ENCODE results near the gene MCRIP2. TPM values are rescaled to one million over a fixed set of nuclear protein-coding genes. Genes with fewer than 3 reads are reported as not detected.

Gene MCRIP2
- total RNA-seq, 2 donors from 2014 or later = 22.8 to 34.2 TPM

DNA sequence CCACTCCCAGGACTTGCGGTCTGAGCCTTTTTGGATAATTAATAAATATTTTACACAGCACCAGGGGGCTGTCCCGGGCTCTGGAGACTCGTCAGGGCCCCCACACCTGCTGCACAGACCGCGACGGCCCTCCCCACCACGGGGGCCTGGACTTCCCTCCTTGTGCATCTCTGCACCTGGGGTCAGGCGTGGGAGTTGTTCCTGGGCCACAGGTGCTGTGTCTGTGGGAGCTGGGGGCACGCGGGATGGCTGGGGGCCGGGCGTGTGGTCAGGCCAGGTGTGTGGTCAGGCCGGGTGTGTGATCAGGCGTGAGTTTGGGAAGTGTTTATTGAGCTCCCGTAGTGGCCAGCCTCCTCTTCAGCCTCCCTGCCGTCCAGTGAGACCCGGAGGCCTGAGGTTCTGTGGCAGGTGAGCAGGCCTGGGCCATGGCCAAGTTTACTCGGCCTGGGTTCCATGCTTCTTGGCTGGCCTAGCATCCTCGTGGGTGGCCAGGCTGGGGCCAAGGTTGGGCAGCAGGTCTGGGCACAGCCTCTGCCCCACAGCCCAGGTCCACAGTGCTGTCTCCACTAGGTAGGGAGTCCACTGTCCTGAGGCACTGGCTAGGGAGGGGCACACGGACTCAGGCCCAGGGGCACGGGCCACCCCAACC, 36.7 kb downstream of the MCRIP2 start:
- Mint-ChIP-seq H3K4me3 (no peak overlapping the region), H3K27ac (no peak overlapping the region), H3K27me3 (ENCODE audit: insufficient read depth) (no peaks in the 10 kb centered on the region), H3K4me1 (peaks cover 23% of the 10 kb centered on the region), H3K36me3 (ENCODE audit: low read depth) (peaks cover 19% of the 10 kb centered on the region), H3K9me3 (no peaks in the 10 kb centered on the region)
- H3K9me3 ChIP-seq (ENCODE audit: control insufficient read depth, low read length) = no peaks in the 10 kb centered on the region
- TF ChIP-seq, protein P1, sequence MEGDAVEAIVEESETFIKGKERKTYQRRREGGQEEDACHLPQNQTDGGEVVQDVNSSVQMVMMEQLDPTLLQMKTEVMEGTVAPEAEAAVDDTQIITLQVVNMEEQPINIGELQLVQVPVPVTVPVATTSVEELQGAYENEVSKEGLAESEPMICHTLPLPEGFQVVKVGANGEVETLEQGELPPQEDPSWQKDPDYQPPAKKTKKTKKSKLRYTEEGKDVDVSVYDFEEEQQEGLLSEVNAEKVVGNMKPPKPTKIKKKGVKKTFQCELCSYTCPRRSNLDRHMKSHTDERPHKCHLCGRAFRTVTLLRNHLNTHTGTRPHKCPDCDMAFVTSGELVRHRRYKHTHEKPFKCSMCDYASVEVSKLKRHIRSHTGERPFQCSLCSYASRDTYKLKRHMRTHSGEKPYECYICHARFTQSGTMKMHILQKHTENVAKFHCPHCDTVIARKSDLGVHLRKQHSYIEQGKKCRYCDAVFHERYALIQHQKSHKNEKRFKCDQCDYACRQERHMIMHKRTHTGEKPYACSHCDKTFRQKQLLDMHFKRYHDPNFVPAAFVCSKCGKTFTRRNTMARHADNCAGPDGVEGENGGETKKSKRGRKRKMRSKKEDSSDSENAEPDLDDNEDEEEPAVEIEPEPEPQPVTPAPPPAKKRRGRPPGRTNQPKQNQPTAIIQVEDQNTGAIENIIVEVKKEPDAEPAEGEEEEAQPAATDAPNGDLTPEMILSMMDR (conservative IDR thresholded peaks at IDR 0.05) = no peak
- H3K27me3 ChIP-seq (ENCODE audit: control insufficient read depth, insufficient read depth, low read length, poor library complexity, severe bottlenecking) = no peaks in the 10 kb centered on the region
- no peak overlapping the region for H3K9ac ChIP-seq (ENCODE audit: extremely low read depth, low read length, poor library complexity, severe bottlenecking)
- no peak overlapping the region for H3K27ac ChIP-seq (ENCODE audit: low read depth, low read length)
- WGBS, 2 experiments (ENCODE audit: insufficient coverage in 1 of 2, insufficient read length in 1 of 2) = 91 to 96% methylated on average over 13 to 21 of the region's 21 CpGs
- no peak for DNase-seq
- peaks cover 32% of the 10 kb centered on the region for H3K36me3 ChIP-seq (ENCODE audit: control insufficient read depth, insufficient read depth, low read length)
- peaks cover 18% of the 10 kb centered on the region for H3K4me1 ChIP-seq (ENCODE audit: control insufficient read depth, insufficient read depth, low read length)
- no peak overlapping the region for H3K4me3 ChIP-seq (ENCODE audit: low read length)

DNA sequence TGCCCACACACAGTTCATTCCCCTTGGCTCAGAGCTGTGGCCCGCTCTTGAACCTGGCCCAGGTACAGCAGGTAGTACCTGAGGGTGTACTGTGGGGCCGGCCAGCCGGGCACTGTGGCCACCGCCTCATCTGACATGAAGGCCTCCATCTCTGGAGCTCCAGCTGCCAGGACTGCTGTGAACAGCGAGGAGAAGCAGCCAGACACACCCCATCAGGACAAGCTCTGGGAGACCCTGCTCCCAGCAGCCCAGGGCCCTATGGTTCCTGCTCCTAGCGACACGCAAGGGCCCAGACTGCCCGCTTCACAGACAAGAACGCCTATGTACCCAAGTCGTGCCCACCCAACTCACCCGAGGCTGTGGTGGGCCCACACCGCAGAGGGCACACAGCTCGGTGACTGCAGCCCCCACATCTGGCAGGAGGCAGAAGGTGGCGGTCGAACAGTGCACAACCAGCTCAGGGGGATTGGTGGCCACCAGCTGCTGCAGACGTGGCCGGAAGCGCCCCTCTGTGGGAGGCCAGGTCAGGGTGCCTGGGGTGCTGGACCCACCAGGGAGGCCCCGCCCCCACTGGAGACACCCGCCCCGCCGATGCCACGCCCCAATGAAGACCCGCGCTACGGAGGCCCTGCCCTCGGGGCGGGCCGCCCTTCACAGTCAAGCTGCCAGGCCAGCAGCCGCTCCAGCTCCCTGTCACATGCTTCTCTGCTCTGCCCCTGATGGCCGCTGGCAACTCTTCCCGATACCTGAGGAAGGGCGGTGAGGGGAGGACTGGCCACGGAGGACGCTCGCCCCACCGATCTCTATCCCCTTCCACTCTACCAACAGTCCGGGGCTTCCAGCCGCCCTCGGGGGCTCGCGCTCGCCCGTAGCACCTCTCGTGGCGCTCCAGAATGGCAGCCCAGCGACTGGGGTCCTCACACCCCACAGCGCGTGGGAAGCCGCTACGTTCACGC, 37.5 kb downstream of the MCRIP2 start:
- 37 to 59% methylated on average over 20 to 52 of the region's 52 CpGs for WGBS, 2 experiments (ENCODE audit: insufficient coverage in 1 of 2, insufficient read length in 1 of 2)
- no peaks in the 10 kb centered on the region for H3K27me3 ChIP-seq (ENCODE audit: control insufficient read depth, insufficient read depth, low read length, poor library complexity, severe bottlenecking)
- H3K36me3 Mint-ChIP-seq (ENCODE audit: low read depth) = peaks cover 19% of the 10 kb centered on the region
- peak overlapping the region; percentile 70 for H3K27ac Mint-ChIP-seq
- H3K4me3 Mint-ChIP-seq = peak overlapping the region; percentile 73
- peaks cover 27% of the 10 kb centered on the region for H3K36me3 ChIP-seq (ENCODE audit: control insufficient read depth, insufficient read depth, low read length)
- H3K9ac ChIP-seq (ENCODE audit: extremely low read depth, low read length, poor library complexity, severe bottlenecking) = no peak overlapping the region
- peak overlapping the region; percentile 70 for H3K27ac ChIP-seq (ENCODE audit: low read depth, low read length)
- no peaks in the 10 kb centered on the region for H3K9me3 ChIP-seq (ENCODE audit: control insufficient read depth, low read length)
- H3K4me1 ChIP-seq (ENCODE audit: control insufficient read depth, insufficient read depth, low read length) = peaks cover 18% of the 10 kb centered on the region
- peaks cover 23% of the 10 kb centered on the region for H3K4me1 Mint-ChIP-seq
- DNase-seq = peak; percentile 90
- H3K9me3 Mint-ChIP-seq = no peaks in the 10 kb centered on the region
- TF ChIP-seq, protein P1 (conservative IDR thresholded peaks at IDR 0.05) = no peak
- no peaks in the 10 kb centered on the region for H3K27me3 Mint-ChIP-seq (ENCODE audit: insufficient read depth)
- no peak overlapping the region for H3K4me3 ChIP-seq (ENCODE audit: low read length)

DNA sequence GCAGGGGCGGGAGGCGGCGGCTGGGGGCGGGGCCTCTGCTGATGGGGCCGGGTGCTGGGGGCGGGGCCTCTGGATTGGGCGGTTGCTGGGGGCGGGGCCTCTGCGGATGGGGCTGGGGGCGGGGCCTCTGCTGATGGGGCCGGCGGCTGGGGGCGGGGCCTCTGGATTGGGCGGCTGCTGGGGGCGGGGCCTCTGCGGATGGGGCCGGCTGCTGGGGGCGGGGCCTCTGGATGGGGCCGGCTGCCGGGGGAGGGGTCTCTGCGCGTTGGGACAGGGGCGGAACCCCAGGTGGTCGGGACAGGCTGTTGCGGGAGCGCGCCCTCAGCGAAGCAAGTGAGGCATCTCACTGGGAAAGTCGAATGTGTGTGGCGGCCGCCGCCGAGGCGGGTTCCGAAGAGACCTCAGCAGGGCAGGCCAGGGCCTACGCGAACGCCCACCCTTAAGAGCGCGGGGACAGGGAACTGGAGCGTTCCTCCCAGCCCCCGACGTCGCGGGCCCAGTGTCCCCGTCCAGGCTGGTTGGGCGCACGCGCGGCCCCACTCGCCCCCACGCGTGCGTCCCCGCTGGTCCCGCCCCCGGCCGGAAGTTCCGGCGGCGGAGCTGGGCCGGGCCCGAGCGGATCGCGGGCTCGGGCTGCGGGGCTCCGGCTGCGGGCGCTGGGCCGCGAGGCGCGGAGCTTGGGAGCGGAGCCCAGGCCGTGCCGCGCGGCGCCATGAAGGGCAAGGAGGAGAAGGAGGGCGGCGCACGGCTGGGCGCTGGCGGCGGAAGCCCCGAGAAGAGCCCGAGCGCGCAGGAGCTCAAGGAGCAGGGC, 38.4 kb downstream of the MCRIP2 start, which contains the start of gene STUB1:
Gene STUB1 (plus strand): TSS at position 597 of the 811 bp plus-strand sequence. CDS start 116 bp downstream, at position 713.
- Mint-ChIP-seq H3K4me3 (peak within 1 kb of the TSS; percentile 73), H3K4me1 (peaks cover 19% of the 10 kb centered on the region), H3K36me3 (ENCODE audit: low read depth) (peaks cover 19% of the 10 kb centered on the region), H3K27ac (peak within 1 kb of the TSS; percentile 91), H3K9me3 (no peaks in the 10 kb centered on the region), H3K27me3 (ENCODE audit: insufficient read depth) (no peaks in the 10 kb centered on the region)
- H3K27ac ChIP-seq (ENCODE audit: low read depth, low read length) = peak within 1 kb of the TSS; percentile 70
- peak within 1 kb of the TSS; percentile 91 for H3K4me3 ChIP-seq (ENCODE audit: low read length)
- no peaks in the 10 kb centered on the region for H3K9me3 ChIP-seq (ENCODE audit: control insufficient read depth, low read length)
- H3K9ac ChIP-seq (ENCODE audit: extremely low read depth, low read length, poor library complexity, severe bottlenecking) = peak within 1 kb of the TSS; percentile 76
- TF ChIP-seq, protein P1 (conservative IDR thresholded peaks at IDR 0.05) = no peak
- DNase-seq = peak; percentile 99
- H3K27me3 ChIP-seq (ENCODE audit: control insufficient read depth, insufficient read depth, low read length, poor library complexity, severe bottlenecking) = no peaks in the 10 kb centered on the region
- H3K36me3 ChIP-seq (ENCODE audit: control insufficient read depth, insufficient read depth, low read length) = peaks cover 24% of the 10 kb centered on the region
- WGBS, 2 experiments (ENCODE audit: insufficient coverage in 1 of 2, insufficient read length in 1 of 2) = 0 to 1% methylated on average over 24 to 87 of the region's 91 CpGs
- H3K4me1 ChIP-seq (ENCODE audit: control insufficient read depth, insufficient read depth, low read length) = peaks cover 18% of the 10 kb centered on the region

Data from endodermal cell (in vitro differentiated cells).